Hepatocyte (in vitro differentiated cells): Measurements from ENCODE around the gene CGREF1.

ENCODE experiments used
- EZH2 ChIP-seq: fragments of 200-600 bp; sonication (generic); IDR thresholded peaks from 2 replicates; pipeline ENCODE4 v1.6.1; 2016; ENCODE audit warnings: antibody characterized with exemption, mild to moderate bottlenecking, borderline replicate concordance
- EZH2phosphoT487 ChIP-seq: fragments of 200-600 bp; sonication (generic); IDR thresholded peaks from one replicate; pipeline ENCODE4 v1.6.1; 2018; ENCODE audit warnings: antibody characterized with exemption, mild to moderate bottlenecking, low read depth, moderate library complexity; ENCODE audit not compliant: unreplicated experiment, severe bottlenecking
- TF ChIP-seq, protein P1 (sequence below): fragments of 200-600 bp; sonication (generic); IDR thresholded peaks from 2 replicates; pipeline ENCODE4 v1.5.1; 2016; ENCODE audit warnings: antibody characterized with exemption, mild to moderate bottlenecking; ENCODE audit not compliant: poor library complexity

DNA sequence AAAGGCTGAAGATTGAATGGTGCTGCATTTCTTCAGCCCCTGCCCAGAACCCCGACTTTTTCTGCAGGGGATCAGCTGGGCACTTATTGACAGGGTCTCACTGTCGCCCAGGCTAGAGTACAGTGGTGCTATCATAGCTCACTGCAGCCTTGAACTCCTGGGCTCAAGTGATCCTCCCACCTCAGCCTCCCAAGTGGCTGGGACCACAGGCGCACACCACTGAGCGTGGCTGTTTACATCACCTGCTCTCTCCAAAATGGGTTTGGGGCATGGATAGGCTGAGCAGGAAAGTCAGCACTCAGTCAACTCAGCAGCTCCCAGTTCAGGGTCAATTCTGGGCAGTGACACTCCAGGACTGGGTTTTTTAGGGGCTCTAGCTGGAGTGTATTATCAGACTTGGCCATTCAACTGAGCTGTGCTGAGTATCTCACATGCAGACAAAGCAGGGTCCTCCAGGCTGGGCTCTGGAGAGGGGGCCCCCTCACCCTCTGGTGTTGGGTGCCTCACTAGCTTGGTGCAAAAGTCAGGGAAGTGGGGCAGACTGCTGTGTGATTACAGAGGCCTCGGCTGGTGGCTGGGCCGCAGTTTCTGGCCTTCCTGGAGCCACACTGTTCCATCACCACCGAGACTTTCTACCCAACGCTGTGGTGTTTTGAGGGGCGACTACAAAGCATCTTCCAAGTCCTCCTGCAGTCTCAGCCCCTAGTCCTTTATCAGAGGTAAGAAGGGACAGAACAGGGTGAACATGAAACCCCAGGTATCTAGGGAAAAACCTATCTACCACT is 9.1 kb upstream of the CGREF1 start:
- TF ChIP-seq, protein P1, sequence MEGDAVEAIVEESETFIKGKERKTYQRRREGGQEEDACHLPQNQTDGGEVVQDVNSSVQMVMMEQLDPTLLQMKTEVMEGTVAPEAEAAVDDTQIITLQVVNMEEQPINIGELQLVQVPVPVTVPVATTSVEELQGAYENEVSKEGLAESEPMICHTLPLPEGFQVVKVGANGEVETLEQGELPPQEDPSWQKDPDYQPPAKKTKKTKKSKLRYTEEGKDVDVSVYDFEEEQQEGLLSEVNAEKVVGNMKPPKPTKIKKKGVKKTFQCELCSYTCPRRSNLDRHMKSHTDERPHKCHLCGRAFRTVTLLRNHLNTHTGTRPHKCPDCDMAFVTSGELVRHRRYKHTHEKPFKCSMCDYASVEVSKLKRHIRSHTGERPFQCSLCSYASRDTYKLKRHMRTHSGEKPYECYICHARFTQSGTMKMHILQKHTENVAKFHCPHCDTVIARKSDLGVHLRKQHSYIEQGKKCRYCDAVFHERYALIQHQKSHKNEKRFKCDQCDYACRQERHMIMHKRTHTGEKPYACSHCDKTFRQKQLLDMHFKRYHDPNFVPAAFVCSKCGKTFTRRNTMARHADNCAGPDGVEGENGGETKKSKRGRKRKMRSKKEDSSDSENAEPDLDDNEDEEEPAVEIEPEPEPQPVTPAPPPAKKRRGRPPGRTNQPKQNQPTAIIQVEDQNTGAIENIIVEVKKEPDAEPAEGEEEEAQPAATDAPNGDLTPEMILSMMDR: no peak
- no peak for TF ChIP-seq EZH2
- no peak for TF ChIP-seq EZH2phosphoT487
